Sigmoid colon (tissue), 7 donors: Measurements from ENCODE around the gene DTD1. TPM values are rescaled to one million over a fixed set of nuclear protein-coding genes. Genes with fewer than 3 reads are reported as not detected.
A peak's percentile ranks its signal among the peaks of the same experiment; 100 is the strongest.

Experiments used
- DNase-seq: peaks from one replicate; pipeline ENCODE4 v3.0.0-alpha.2; 2019
- H3K27ac ChIP-seq, 4 donors: fragments of 200-600 bp; sonication (generic); one replicate each; pipeline ENCODE4 v1.5.1; 2016 to 2019; ENCODE audit warnings: mild to moderate bottlenecking in 1 of 4
- H3K27me3 ChIP-seq, 3 donors: fragments of 200-600 bp; sonication (generic); one replicate each; pipeline ENCODE4 v1.5.1; 2019; ENCODE audit warnings: mild to moderate bottlenecking in 1 of 3
- H3K36me3 ChIP-seq, 4 donors: fragments of 200-600 bp; sonication (generic); one replicate each; pipeline ENCODE4 v1.5.1; 2016 to 2019
- H3K4me1 ChIP-seq, 4 donors: fragments of 200-600 bp; sonication (generic); one replicate each; pipeline ENCODE4 v1.5.1; 2017 to 2019
- H3K4me3 ChIP-seq, 4 donors: fragments of 200-600 bp; sonication (generic); one replicate each; pipeline ENCODE4 v1.5.1; 2017 to 2019; ENCODE audit warnings: mild to moderate bottlenecking in 2 of 4, moderate library complexity in 1 of 4
- H3K9me3 ChIP-seq, 4 donors: fragments of 200-600 bp in 3 of 4; sonication (generic) in 3 of 4; one replicate each; pipeline versions ENCODE4 v1.5.1 to v1.6.1; 2013 to 2019
- EP300 ChIP-seq, 4 donors: sonication (generic); formaldehyde crosslinking; IDR thresholded peaks; one replicate each; pipeline ENCODE4 v1.6.1; 2017; ENCODE audit warnings: antibody characterized with exemption in 4 of 4
- POLR2A ChIP-seq, 2 donors: fragments of 450-650 bp; IDR thresholded peaks; one replicate each; pipeline ENCODE4 v1.6.1; 2016; ENCODE audit warnings: antibody characterized with exemption in 2 of 2, mild to moderate bottlenecking in 2 of 2, moderate library complexity in 2 of 2
- POLR2AphosphoS5 ChIP-seq, 4 donors: sonication (generic); formaldehyde crosslinking; IDR thresholded peaks; one replicate each; pipeline ENCODE4 v1.6.1; 2017; ENCODE audit warnings: antibody characterized with exemption in 4 of 4
- WGBS, 2 donors: extraction: QIAGEN DNeasy Blood & Tissue Kit; methylation state at CpG; one replicate each; pipeline ENCODE4 v1.1.7; 2013; 5-methylcytosine and 5-hydroxymethylcytosine counted together
- intact Hi-C: fragments of 100-400 bp; cut with DNase I; formaldehyde crosslinking; loops from one replicate; pipeline ENCODE4 v1.15.1; 2023
- polyA plus RNA-seq, 3 donors: library from polyadenylated mRNA; stranded (reverse); fragments of 200-250 nt; gene quantifications; one replicate each; pipeline ENCODE4 v1.2.3, GENCODE V29; 2013
- total RNA-seq, 4 donors: library from RNA; depleted of rRNA; stranded (reverse); fragments of >200 nt; gene quantifications; one replicate each; pipeline ENCODE4 v1.1.0, GENCODE V29; 2016
- TF ChIP-seq, protein P1 (sequence below), 4 experiments: fragments of 450-650 bp in 3 of 4; fragments of 200-600 bp in 1 of 4; IDR thresholded peaks; one replicate each; pipeline ENCODE4 v1.5.1; 2016 to 2019; ENCODE audit warnings: antibody characterized with exemption in 4 of 4, mild to moderate bottlenecking in 3 of 4, moderate library complexity in 2 of 4
- donor health status: healthy with polysubstance abuse.
- donor health status: Bipolar disorder and iron deficiency.
- donor health status: healthy.

Gene DTD1
- total and polyA plus RNA-seq, 7 donors: 11.6 to 22.9 (median 18.9) TPM

DNA sequence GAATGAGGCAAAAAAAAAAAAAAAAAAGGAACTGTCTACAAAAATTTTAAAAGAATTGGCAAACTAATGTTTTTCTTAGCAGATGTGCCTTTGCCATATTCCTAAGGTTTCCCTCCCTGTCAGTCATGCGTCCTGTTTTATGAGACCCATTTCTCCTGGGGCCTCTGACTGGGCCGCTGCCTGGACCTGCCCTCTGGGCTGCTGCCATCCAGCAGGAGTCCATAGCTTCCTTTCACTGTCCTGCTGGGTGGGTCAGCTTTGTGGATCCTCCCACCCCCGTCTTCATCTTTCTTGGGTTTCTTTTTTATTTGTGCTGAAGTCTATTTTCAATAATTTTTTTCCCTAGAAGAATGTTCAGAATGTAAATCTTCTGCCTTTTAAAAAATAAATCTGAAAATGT, 114.9 kb downstream of the DTD1 start:
- no peaks in the 10 kb centered on the region for H3K27me3 ChIP-seq
- no peak for DNase-seq
- H3K4me3 ChIP-seq: no peak overlapping the region
- intact Hi-C loops: no loop called here
- H3K27ac ChIP-seq: peak overlapping the region in 1 of 4 donors; percentile 12
- TF ChIP-seq EP300 (IDR thresholded peaks at IDR 0.05) (no peak), POLR2A (IDR thresholded peaks at IDR 0.05) (no peak), POLR2AphosphoS5 (IDR thresholded peaks at IDR 0.05) (no peak)
- TF ChIP-seq, protein P1, sequence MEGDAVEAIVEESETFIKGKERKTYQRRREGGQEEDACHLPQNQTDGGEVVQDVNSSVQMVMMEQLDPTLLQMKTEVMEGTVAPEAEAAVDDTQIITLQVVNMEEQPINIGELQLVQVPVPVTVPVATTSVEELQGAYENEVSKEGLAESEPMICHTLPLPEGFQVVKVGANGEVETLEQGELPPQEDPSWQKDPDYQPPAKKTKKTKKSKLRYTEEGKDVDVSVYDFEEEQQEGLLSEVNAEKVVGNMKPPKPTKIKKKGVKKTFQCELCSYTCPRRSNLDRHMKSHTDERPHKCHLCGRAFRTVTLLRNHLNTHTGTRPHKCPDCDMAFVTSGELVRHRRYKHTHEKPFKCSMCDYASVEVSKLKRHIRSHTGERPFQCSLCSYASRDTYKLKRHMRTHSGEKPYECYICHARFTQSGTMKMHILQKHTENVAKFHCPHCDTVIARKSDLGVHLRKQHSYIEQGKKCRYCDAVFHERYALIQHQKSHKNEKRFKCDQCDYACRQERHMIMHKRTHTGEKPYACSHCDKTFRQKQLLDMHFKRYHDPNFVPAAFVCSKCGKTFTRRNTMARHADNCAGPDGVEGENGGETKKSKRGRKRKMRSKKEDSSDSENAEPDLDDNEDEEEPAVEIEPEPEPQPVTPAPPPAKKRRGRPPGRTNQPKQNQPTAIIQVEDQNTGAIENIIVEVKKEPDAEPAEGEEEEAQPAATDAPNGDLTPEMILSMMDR (IDR thresholded peaks at IDR 0.05): no peak
- H3K36me3 ChIP-seq: no peaks in the 10 kb centered on the region
- peaks cover 0 to 30% (median 21%) of the 10 kb centered on the region in 4 donors for H3K4me1 ChIP-seq
- WGBS, 2 donors: 73 to 83% methylated on average over 3 of the region's 3 CpGs
- H3K9me3 ChIP-seq: no peaks in the 10 kb centered on the region

GRCh38 chr20:18705490-18705889, 117.6 kb downstream of the DTD1 start:
- Histone ChIP-seq H3K27me3 (no peaks in the 10 kb centered on the region), H3K27ac (peak overlapping the region in 2 of 4 donors; percentile 35 to 63), H3K4me3 (no peak overlapping the region), H3K9me3 (no peaks in the 10 kb centered on the region), H3K4me1 (peaks cover 0 to 31% (median 21%) of the 10 kb centered on the region in 4 donors), H3K36me3 (no peaks in the 10 kb centered on the region)
- DNase-seq: no peak
- TF ChIP-seq, protein P1 (IDR thresholded peaks at IDR 0.05): no peak
- peak in 1 of 4 donors; percentile 7 for TF ChIP-seq EP300 (IDR thresholded peaks at IDR 0.05)
- WGBS, 2 donors: 90% methylated on average over 3 of the region's 3 CpGs
- intact Hi-C loops: no loop called here

- H3K36me3 ChIP-seq: no peaks in the 10 kb centered on the region
- peak overlapping the region in 2 of 4 donors; percentile 35 to 63 for H3K27ac ChIP-seq
- 75 to 93% methylated on average over 2 of the region's 2 CpGs for WGBS, 2 donors
- H3K4me3 ChIP-seq: no peak overlapping the region
- H3K4me1 ChIP-seq: peaks cover 0 to 31% (median 21%) of the 10 kb centered on the region in 4 donors
- intact Hi-C loops: no loop called here
- H3K9me3 ChIP-seq: no peaks in the 10 kb centered on the region
- no peaks in the 10 kb centered on the region for H3K27me3 ChIP-seq
- DNase-seq: no peak
- no peak for TF ChIP-seq POLR2A (IDR thresholded peaks at IDR 0.05)
- no peak for TF ChIP-seq POLR2AphosphoS5 (IDR thresholded peaks at IDR 0.05)
- TF ChIP-seq, protein P1 (IDR thresholded peaks at IDR 0.05): no peak
Observed at GRCh38 chr20:18705910-18706309, 118.1 kb downstream of the DTD1 start.

- H3K36me3 ChIP-seq: no peaks in the 10 kb centered on the region
- TF ChIP-seq POLR2A (IDR thresholded peaks at IDR 0.05) (no peak), EP300 (IDR thresholded peaks at IDR 0.05) (no peak), POLR2AphosphoS5 (IDR thresholded peaks at IDR 0.05) (no peak)
- TF ChIP-seq, protein P1 (IDR thresholded peaks at IDR 0.05): no peak
- no peak overlapping the region for H3K27ac ChIP-seq
- no peak overlapping the region for H3K4me3 ChIP-seq
- peaks cover 0 to 7% (median 0%) of the 10 kb centered on the region in 4 donors for H3K4me1 ChIP-seq
- H3K9me3 ChIP-seq: no peaks in the 10 kb centered on the region
- 70 to 81% methylated on average over 1 of the region's 1 CpG for WGBS, 2 donors
- H3K27me3 ChIP-seq: no peaks in the 10 kb centered on the region
- intact Hi-C loops: no loop called here
- DNase-seq: no peak
Observed at GRCh38 chr20:18712131-18712530, 124.3 kb downstream of the DTD1 start.

- H3K27me3 ChIP-seq: no peaks in the 10 kb centered on the region
- no peak overlapping the region for H3K4me3 ChIP-seq
- intact Hi-C loops: no loop called here
- no peaks in the 10 kb centered on the region for H3K4me1 ChIP-seq
- DNase-seq: no peak
- H3K27ac ChIP-seq: no peak overlapping the region
- TF ChIP-seq EP300 (IDR thresholded peaks at IDR 0.05) (no peak), POLR2A (IDR thresholded peaks at IDR 0.05) (no peak), POLR2AphosphoS5 (IDR thresholded peaks at IDR 0.05) (no peak)
- TF ChIP-seq, protein P1 (IDR thresholded peaks at IDR 0.05): no peak
- H3K36me3 ChIP-seq: no peaks in the 10 kb centered on the region
- WGBS, 2 donors: 84 to 88% methylated on average over 3 of the region's 3 CpGs
- no peaks in the 10 kb centered on the region for H3K9me3 ChIP-seq
Observed at GRCh38 chr20:18712882-18713281, 125.0 kb downstream of the DTD1 start.
